ENCODE measurements around the gene WASF3.
A peak's percentile ranks its signal among the peaks of the same experiment; 100 is the strongest.

The WASF3 gene

DNA sequence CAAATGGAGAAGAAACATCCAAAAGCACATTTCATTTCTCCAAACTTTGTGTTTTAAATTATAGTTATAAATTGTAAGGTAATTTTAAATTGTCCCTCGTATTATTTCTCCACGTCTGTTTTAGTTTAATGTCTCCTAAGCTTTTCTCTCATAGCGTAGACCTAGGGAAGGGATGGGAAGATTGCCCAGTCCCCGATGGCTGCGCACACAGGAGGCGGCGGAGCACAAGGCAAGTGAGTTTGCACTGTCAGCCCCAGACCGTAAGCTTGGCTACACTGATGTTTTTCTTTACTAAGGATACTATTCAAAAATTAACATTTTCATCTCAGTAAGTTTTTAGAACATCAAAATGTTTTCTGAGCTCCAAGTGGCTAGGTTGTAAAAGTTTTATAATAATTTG is 130.8 kb downstream of the WASF3 start:
- no peak for DNase-seq

DNA sequence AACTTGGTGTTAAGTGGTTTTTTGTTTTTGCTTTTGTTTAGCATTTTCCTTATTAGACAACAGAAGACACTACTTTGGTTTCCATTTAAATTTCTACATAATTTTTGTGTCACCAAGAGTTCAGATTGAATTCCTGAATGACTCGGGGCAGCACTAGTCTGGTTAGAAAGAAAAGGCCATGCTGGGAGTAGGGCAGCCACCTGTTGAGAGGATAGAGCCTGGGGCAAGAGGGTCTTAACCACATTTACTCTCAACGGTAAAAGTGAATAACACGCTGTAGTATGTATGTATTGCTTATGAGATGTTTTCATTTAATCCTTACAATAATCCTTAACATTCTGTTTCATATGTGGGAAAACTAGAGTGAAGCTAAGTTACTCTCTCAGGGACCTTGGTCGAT is 131.5 kb downstream of the WASF3 start:
- DNase-seq = no peak

DNA sequence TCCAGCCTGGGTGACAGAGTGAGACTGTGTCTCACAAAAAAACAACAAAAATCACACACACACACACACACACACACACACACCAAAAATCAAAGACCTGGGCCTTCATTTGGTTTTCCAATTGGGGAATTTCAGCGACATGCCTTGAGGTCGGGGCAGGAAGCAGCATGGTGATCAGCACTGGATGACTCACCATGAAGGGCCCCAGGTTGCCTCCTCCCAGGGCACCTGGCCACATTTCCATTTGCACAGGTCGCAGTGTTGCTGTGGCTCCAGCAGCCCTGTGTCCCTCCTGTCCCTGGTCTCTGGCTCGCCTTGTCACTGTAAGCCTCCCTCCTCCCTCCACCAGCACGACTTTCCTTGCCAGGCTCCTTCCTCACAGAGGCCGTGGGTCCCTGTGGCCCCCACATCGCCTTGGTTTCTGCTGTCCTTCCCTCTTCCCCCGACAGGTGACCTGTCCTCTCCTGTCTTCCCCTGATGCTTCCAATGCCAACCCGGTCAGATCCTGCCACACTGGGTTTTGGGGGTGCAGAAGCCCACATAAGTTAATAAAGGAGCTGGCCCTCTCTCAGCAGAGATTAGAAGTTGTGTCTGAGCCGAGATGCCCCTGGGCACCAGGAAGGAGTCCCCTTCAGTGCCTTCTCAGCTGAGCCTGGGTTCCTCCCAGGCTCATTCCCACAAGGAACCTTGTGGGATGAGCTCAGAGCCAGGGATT is 136.4 kb downstream of the WASF3 start:
- no peak for DNase-seq

DNA sequence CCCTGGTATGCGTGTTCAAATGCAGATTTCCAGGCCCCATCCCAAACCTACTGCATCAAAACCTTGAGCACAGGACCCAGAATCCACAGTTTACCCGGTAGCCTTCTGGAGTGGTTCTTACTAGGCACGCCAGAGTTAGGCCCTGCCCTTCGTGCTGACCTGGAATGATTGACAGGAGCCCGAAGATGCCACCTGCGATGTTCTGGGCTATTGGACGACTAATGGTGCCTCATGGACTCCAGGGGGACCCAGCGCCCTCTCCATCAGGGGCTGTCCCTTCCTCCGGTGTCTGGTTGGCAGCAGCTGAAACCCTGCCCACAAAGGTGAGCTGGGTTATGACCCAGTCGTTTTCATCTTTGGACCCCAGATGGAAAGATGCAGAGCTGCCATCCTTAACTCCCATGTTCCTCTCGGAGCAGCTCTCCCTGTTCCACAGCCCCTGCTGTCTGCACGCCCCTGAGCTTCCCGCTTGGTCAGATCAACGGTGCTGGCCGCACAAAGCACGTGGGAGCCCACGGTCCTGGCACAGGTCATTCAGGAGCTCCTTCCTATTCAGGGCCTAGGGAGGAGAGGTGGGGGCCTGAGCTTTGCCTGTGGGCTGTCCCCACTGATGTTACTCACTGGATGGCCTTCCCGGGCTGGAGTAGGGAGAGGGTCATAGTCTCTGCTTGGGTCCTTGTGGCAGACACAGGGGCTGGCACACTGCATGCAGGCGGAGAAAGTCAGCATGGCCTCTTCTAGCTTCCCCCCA is 137.3 kb downstream of the WASF3 start:
- DNase-seq = no peak

- DNase-seq = no peak
Measured at GRCh38 chr13:26695360-26695705, 137.8 kb downstream of the WASF3 start.

- DNase-seq = no peak
Measured at GRCh38 chr13:26695891-26696311, 138.4 kb downstream of the WASF3 start.

- DNase-seq = no peak
Measured at GRCh38 chr13:26697069-26697955, 139.8 kb downstream of the WASF3 start.

DNA sequence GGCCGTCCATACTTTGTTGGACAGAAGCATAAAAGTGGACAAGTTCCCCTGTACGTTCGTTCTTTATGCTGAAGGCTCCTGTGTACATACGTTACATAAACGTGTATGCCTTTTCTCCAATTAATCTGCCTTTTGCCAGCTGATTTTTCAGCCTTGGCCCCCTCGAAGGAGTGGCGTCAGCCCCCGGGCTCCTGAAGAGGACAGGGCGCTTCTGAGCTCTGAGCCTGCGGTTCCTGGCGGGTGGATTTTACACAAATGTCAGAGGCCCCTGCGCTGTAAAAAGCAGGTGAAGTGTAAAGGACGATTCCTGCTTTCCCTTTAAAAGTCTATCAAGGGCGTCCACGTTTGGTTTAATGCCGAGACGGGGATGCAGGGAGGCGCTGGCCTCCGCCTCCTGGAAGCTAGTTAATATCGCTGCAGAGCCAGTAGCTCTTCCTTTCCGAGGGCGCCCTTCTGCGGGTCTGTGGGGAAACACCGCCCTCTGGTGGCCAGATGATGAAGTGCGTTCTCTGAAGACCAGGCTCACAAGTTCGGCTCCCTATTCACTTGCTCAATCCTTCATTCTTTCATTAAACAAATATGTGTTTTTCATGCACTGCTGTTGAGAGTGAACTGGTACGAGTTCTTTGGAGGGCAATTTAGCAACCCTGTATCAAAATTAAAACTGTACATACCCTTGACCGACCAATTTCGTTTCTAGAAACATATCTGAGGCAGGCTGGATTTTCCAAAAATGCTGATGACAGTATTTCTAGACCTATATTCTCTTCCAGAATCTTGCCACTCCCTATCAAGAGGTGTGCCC is 141.1 kb downstream of the WASF3 start:
- DNase-seq = peak; percentile 50 to 68

DNA sequence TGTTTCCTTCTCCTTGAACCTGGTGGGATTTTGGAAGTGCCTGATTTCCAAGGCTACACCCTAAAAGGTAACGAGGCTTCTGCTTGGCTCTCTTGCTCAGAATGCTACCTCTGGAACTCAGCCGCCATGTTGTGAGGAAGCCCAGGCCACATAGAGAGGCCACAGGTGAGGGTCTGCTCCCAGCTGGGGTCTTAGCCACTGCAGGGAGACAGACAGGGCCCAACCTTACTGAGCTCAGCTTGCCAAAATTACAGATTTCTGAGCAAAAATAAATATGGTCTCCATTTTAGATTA is 141.7 kb downstream of the WASF3 start:
- no peak for DNase-seq

- no peak for DNase-seq
Measured at GRCh38 chr13:26705536-26705935, 148.1 kb downstream of the WASF3 start.

DNA sequence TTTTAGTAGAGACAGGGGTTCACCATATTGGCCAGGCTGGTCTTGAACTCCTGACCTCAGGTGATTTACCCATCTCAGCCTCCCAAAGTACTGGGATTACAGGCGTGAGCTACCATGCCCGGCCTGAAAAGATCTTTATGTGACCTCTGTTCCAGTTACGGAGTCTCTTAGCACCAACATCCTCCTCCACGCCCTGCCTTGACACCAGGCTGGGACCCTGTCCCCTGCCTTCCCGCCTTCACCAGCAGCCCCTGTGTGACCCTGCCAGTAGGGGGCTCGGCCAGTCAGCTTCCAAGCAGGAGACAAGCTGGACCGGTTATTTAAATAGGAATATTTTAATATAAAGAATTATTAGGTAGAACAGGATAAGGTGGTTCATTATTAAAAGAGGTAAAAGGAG is 148.9 kb downstream of the WASF3 start:
- no peak for DNase-seq

- peak in 1 of 2 donors; percentile 10 for DNase-seq
Measured at GRCh38 chr13:26707122-26708006, 149.9 kb downstream of the WASF3 start.

DNA sequence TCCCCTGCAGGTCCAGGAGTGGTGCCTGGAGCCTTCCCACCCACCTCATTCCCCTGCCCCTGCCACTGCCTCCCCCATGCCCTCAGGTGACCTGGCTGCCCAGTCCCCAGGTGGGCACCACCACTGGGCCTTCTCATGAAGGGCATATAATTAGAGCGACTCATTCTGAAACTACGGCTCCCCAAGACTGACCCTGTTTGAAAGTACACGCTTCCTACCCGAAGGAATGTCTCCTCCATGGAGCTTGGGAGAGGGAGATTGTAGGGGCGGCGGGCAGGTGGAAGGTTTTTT is 150.5 kb downstream of the WASF3 start:
- no peak for DNase-seq

DNA sequence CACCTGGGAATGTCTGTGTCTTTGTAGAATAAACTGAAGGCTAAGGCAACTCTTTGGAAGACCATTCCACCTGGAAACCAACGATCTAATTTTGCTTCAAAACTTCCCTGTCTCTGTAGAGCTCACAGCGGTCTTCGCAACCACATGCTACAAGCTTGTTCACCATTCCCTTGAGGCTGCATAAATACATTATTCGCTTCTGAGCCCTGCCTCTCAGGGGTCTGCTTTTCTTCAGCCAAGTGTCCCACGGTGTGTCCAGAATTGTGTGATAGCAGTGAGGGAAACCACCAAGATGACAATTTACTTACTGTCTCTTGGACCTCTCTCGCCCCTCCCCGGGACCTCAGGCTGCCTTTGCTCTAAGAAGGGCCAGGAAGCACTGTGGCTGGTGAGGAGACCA is 152.0 kb downstream of the WASF3 start:
- no peak for DNase-seq

GRCh38 chr13:26710166-26710565 is 152.7 kb downstream of the WASF3 start:
- DNase-seq = no peak

DNA sequence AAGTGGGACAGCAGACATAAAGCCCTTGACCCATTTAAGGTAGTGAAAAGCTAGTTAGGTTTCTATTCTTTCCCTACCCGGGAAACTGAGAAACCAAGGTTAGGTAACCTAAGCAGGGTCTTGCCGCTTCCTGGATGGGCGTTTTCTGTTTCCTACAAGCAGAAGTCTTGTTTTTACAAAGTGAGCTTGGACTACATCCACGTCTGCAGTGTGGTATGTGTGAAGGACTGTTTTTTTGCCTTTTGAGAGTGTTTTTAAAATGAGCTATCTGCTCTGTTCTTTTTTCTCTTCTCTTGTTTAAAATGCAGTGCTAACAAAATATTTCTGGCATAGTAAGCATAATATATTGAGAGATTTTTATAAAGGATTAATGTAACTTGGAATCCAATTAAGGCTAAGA is 153.7 kb downstream of the WASF3 start:
- DNase-seq = no peak

DNA sequence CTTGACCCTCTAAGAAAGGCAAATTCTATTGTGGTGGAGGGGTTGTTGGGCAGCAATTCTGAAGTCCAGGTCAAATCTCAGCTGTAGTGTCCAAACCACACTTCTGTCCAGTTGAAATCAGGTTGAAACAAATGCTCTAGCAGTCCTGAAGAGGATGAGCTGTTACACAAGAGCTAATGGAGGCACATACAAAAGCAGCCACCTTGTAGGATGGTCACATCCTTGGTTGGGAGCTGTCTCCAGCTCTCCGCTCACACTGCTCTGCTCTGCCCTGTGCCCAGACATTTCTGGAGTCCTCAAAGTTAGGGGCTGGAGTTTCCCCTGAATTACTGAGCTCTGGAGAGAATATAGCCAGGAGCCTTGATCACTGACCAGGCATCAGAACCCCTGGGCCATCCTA is 155.9 kb downstream of the WASF3 start:
- no peak for DNase-seq

- no peak for DNase-seq
Measured at GRCh38 chr13:26716984-26717383, 159.5 kb downstream of the WASF3 start.

GRCh38 chr13:26718146-26718545 is 160.7 kb downstream of the WASF3 start:
- DNase-seq = no peak

DNA sequence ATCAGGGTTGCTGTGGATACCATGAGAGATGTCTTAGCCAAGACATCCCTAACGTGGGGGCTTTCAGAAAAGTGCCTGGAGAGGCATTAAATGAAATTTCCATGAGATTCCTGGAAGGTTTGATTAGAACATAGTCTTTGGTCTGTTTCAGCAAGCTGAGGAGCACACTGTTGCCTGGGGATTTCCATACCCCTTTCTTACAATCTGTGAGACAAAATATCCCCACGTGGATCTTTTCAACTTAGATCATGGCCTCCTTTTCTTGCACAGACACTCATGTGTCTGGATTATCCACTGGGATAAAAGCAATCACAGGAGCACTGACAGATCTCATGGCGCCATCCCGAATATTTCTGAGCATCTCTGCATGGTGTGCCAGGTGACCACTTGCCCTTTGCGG is 161.4 kb downstream of the WASF3 start:
- no peak for DNase-seq

GRCh38 chr13:26719356-26719945 is 162.0 kb downstream of the WASF3 start:
- peak in 1 of 2 donors; percentile 51 for DNase-seq

Data from bone marrow (tissue), 2 donors.